Measurements from ENCODE around the gene F12.

DNA sequence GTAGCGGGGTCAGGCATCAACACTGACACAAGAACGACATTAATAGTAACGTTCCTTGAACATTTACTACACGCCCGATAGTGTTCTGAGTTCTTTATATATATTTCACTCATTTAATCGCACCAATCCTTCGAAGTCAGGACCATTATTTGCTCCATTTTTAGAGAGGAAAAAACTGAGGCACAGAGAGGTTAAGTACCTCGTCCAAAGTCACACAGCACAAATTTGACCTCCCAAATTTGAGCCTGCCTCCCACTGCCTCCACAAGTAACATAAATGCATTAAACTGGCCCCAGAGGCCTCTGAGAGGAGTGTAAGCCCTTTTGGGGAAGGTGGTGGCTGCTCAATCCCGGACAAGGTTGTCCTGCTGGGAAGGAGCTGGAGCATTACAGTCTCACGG lies 45.8 kb downstream of the F12 start:
- TF ChIP-seq, protein P1, sequence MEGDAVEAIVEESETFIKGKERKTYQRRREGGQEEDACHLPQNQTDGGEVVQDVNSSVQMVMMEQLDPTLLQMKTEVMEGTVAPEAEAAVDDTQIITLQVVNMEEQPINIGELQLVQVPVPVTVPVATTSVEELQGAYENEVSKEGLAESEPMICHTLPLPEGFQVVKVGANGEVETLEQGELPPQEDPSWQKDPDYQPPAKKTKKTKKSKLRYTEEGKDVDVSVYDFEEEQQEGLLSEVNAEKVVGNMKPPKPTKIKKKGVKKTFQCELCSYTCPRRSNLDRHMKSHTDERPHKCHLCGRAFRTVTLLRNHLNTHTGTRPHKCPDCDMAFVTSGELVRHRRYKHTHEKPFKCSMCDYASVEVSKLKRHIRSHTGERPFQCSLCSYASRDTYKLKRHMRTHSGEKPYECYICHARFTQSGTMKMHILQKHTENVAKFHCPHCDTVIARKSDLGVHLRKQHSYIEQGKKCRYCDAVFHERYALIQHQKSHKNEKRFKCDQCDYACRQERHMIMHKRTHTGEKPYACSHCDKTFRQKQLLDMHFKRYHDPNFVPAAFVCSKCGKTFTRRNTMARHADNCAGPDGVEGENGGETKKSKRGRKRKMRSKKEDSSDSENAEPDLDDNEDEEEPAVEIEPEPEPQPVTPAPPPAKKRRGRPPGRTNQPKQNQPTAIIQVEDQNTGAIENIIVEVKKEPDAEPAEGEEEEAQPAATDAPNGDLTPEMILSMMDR (IDR thresholded peaks at IDR 0.05), result no peak
- no peak for TF ChIP-seq SIN3A (IDR thresholded peaks at IDR 0.05; ENCODE audit: borderline replicate concordance, insufficient read depth, low read depth, low read length)

Data from Panc1 (cell line).